Neural progenitor cell (in vitro differentiated cells): ENCODE measurements around the gene TSPAN11.

ENCODE experiments used
- CTCF ChIP-seq: fragments of 200-600 bp; sonication (generic); IDR thresholded peaks from 2 replicates; pipeline ENCODE4 v1.5.1; 2017; ENCODE audit warnings: antibody characterized with exemption, mild to moderate bottlenecking
- EZH2phosphoT487 ChIP-seq: fragments of 200-600 bp; sonication (generic); IDR thresholded peaks from 2 replicates; pipeline ENCODE4 v1.6.1; 2017; ENCODE audit warnings: antibody characterized with exemption

- TF ChIP-seq CTCF: no peak
- no peak for TF ChIP-seq EZH2phosphoT487
These were observed 8.3 kb downstream of the TSPAN11 start for GRCh38 chr12:30934811-30935210.
